Activated T-helper 1 cell treated with anti-CD3 and anti-CD28 coated beads, Interleukin-12 subunit alpha, Interleukin-12 subunit beta, Interleukin-2, Interleukin-4 antibody, amounts not matched to agents 30 ng/mL and 10 ng/mL and 1 ng/mL, durations not matched to agents 14 hours and 24 hours and 36 hours (primary cell): ENCODE data around the gene SRL. TPM values are rescaled to one million over a fixed set of nuclear protein-coding genes. Genes with fewer than 3 reads are reported as not detected.
"Not testable (repeated sequence)": the region's sequence is repeated elsewhere in the genome, so short reads cannot be mapped to it uniquely, and the experiment has no call there.

Source experiments
- DNase-seq: peaks from one replicate; pipeline ENCODE4 v3.0.0; 2021; ENCODE audit warnings: low spot score
- H3K27ac Mint-ChIP-seq: one replicate; pipeline ENCODE4 v1.8.0; 2021; ENCODE audit warnings: mild to moderate bottlenecking, mixed read lengths
- H3K27me3 Mint-ChIP-seq: one replicate; pipeline ENCODE4 v1.8.0; 2022; ENCODE audit warnings: mild to moderate bottlenecking, moderate library complexity, mixed read lengths; ENCODE audit not compliant: insufficient read depth
- H3K36me3 Mint-ChIP-seq: one replicate; pipeline ENCODE4 v1.8.0; 2021; ENCODE audit warnings: low read depth, mixed read lengths
- H3K4me1 Mint-ChIP-seq: one replicate; pipeline ENCODE4 v1.8.0; 2021; ENCODE audit warnings: low read depth, mixed read lengths
- H3K4me3 Mint-ChIP-seq: one replicate; pipeline ENCODE4 v1.8.0; 2021; ENCODE audit warnings: mild to moderate bottlenecking, moderate library complexity, mixed read lengths
- H3K9me3 Mint-ChIP-seq: one replicate; pipeline ENCODE4 v1.8.0; 2021; ENCODE audit warnings: mixed read lengths
- intact Hi-C: fragments of 100-400 bp; cut with micrococcal nuclease; formaldehyde crosslinking; loops from one replicate; pipeline ENCODE4 v1.15.1; 2024
- total RNA-seq: library from RNA; stranded (reverse); gene quantifications from 2 replicates; pipeline ENCODE4 v1.2.3, GENCODE V29; 2022

SRL gene
- total RNA-seq, 1 donor from 2014 or later = not detected

- Mint-ChIP-seq H3K27ac (no peak overlapping the region), H3K9me3 (no peaks in the 10 kb centered on the region), H3K36me3 (no peaks in the 10 kb centered on the region), H3K27me3 (peaks cover 12% of the 10 kb centered on the region), H3K4me3 (no peak overlapping the region), H3K4me1 (no peaks in the 10 kb centered on the region)
- intact Hi-C loops = no loop called here
- DNase-seq = no peak
Measured at GRCh38 chr16:4213737-4214136, 28.1 kb downstream of the SRL start.

- no peaks in the 10 kb centered on the region for H3K4me1 Mint-ChIP-seq
- no peaks in the 10 kb centered on the region for H3K9me3 Mint-ChIP-seq
- H3K36me3 Mint-ChIP-seq = no peaks in the 10 kb centered on the region
- H3K27me3 Mint-ChIP-seq = peaks cover 16% of the 10 kb centered on the region
- no peak for DNase-seq
- no peak overlapping the region for H3K27ac Mint-ChIP-seq
- no peak overlapping the region for H3K4me3 Mint-ChIP-seq
- intact Hi-C loops = no loop called here
Measured at GRCh38 chr16:4212934-4213296, 29.0 kb downstream of the SRL start.

GRCh38 chr16:4212211-4212933 lies 29.5 kb downstream of the SRL start:
- H3K9me3 Mint-ChIP-seq = no peaks in the 10 kb centered on the region
- H3K27ac Mint-ChIP-seq = no peak overlapping the region
- no peaks in the 10 kb centered on the region for H3K36me3 Mint-ChIP-seq
- H3K4me1 Mint-ChIP-seq = no peaks in the 10 kb centered on the region
- no peak overlapping the region for H3K4me3 Mint-ChIP-seq
- intact Hi-C loops = no loop called here
- no peak for DNase-seq
- peaks cover 16% of the 10 kb centered on the region for H3K27me3 Mint-ChIP-seq

GRCh38 chr16:4211445-4212210 lies 30.3 kb downstream of the SRL start:
- intact Hi-C loops, DNase-seq, H3K36me3 Mint-ChIP-seq, H3K9me3 Mint-ChIP-seq, H3K4me3 Mint-ChIP-seq, H3K4me1 Mint-ChIP-seq, H3K27ac Mint-ChIP-seq: not testable (repeated sequence)
- peaks cover 16% of the 10 kb centered on the region for H3K27me3 Mint-ChIP-seq

GRCh38 chr16:4209666-4210065 lies 32.2 kb downstream of the SRL start:
- DNase-seq = no peak
- intact Hi-C loops = no loop called here
- no peaks in the 10 kb centered on the region for H3K36me3 Mint-ChIP-seq
- no peaks in the 10 kb centered on the region for H3K9me3 Mint-ChIP-seq
- H3K4me1 Mint-ChIP-seq = no peaks in the 10 kb centered on the region
- H3K27ac Mint-ChIP-seq = no peak overlapping the region
- H3K4me3 Mint-ChIP-seq = no peak overlapping the region
- peaks cover 17% of the 10 kb centered on the region for H3K27me3 Mint-ChIP-seq

GRCh38 chr16:4208341-4208751 lies 33.5 kb downstream of the SRL start:
- peaks cover 17% of the 10 kb centered on the region for H3K27me3 Mint-ChIP-seq
- no peaks in the 10 kb centered on the region for H3K36me3 Mint-ChIP-seq

GRCh38 chr16:4207683-4208340 lies 34.1 kb downstream of the SRL start:
- Mint-ChIP-seq H3K4me3 (no peak overlapping the region), H3K4me1 (no peaks in the 10 kb centered on the region), H3K27me3 (peaks cover 14% of the 10 kb centered on the region), H3K9me3 (no peaks in the 10 kb centered on the region), H3K36me3 (no peaks in the 10 kb centered on the region), H3K27ac (no peak overlapping the region)
- intact Hi-C loops = no loop called here
- no peak for DNase-seq

More at GRCh38 chr16:4208341-4208751, 33.5 kb downstream of the SRL start:
- intact Hi-C loops = no loop called here
- Mint-ChIP-seq H3K4me3 (no peak overlapping the region), H3K27ac (no peak overlapping the region), H3K9me3 (no peaks in the 10 kb centered on the region), H3K4me1 (no peaks in the 10 kb centered on the region)
- DNase-seq = no peak

GRCh38 chr16:4207229-4207628 lies 34.7 kb downstream of the SRL start:
- no peaks in the 10 kb centered on the region for H3K4me1 Mint-ChIP-seq
- intact Hi-C loops = no loop called here
- no peaks in the 10 kb centered on the region for H3K36me3 Mint-ChIP-seq
- no peak overlapping the region for H3K27ac Mint-ChIP-seq
- no peak overlapping the region for H3K4me3 Mint-ChIP-seq
- no peak for DNase-seq
- H3K9me3 Mint-ChIP-seq = no peaks in the 10 kb centered on the region
- H3K27me3 Mint-ChIP-seq = peaks cover 13% of the 10 kb centered on the region

- DNase-seq = no peak
- no peaks in the 10 kb centered on the region for H3K9me3 Mint-ChIP-seq
- H3K27me3 Mint-ChIP-seq = peaks cover 13% of the 10 kb centered on the region
- H3K36me3 Mint-ChIP-seq = no peaks in the 10 kb centered on the region
- H3K27ac Mint-ChIP-seq = no peak overlapping the region
- no peak overlapping the region for H3K4me3 Mint-ChIP-seq
- intact Hi-C loops = no loop called here
- no peaks in the 10 kb centered on the region for H3K4me1 Mint-ChIP-seq
Measured at GRCh38 chr16:4206680-4207079, 35.2 kb downstream of the SRL start.

- no peaks in the 10 kb centered on the region for H3K36me3 Mint-ChIP-seq
- H3K4me3 Mint-ChIP-seq = no peak overlapping the region
- intact Hi-C loops = no loop called here
- H3K4me1 Mint-ChIP-seq = no peaks in the 10 kb centered on the region
- peaks cover 17% of the 10 kb centered on the region for H3K27me3 Mint-ChIP-seq
- no peak for DNase-seq
- no peaks in the 10 kb centered on the region for H3K9me3 Mint-ChIP-seq
- H3K27ac Mint-ChIP-seq = no peak overlapping the region
Measured at GRCh38 chr16:4205971-4206370, 35.9 kb downstream of the SRL start.

GRCh38 chr16:4204521-4204920 lies 37.4 kb downstream of the SRL start:
- no peak overlapping the region for H3K4me3 Mint-ChIP-seq
- peaks cover 20% of the 10 kb centered on the region for H3K27me3 Mint-ChIP-seq
- peaks cover 5% of the 10 kb centered on the region for H3K4me1 Mint-ChIP-seq
- no peak overlapping the region for H3K27ac Mint-ChIP-seq
- no peaks in the 10 kb centered on the region for H3K36me3 Mint-ChIP-seq
- intact Hi-C loops = no loop called here
- no peaks in the 10 kb centered on the region for H3K9me3 Mint-ChIP-seq
- no peak for DNase-seq

GRCh38 chr16:4203748-4204147 lies 38.1 kb downstream of the SRL start:
- no peaks in the 10 kb centered on the region for H3K9me3 Mint-ChIP-seq
- no peak overlapping the region for H3K4me3 Mint-ChIP-seq
- H3K36me3 Mint-ChIP-seq = no peaks in the 10 kb centered on the region
- peaks cover 20% of the 10 kb centered on the region for H3K27me3 Mint-ChIP-seq
- no peak overlapping the region for H3K27ac Mint-ChIP-seq
- DNase-seq = no peak
- H3K4me1 Mint-ChIP-seq = peaks cover 5% of the 10 kb centered on the region
- intact Hi-C loops = no loop called here
